HepG2 (cell line): Measurements from ENCODE around the gene RIMS3. TPM values are rescaled to one million over a fixed set of nuclear protein-coding genes. Genes with fewer than 3 reads are reported as not detected.

Source experiments
- CSRNP2 ChIP-seq: sonication (generic); formaldehyde crosslinking; conservative IDR thresholded peaks from 2 replicates; pipeline ENCODE4 v1.8.0; 2022; ENCODE audit warnings: low read depth, missing genetic modification reagents
- FOSL2 ChIP-seq: sonication (generic); formaldehyde crosslinking; IDR thresholded peaks from 2 replicates; pipeline ENCODE4 v1.4.0; 2020; ENCODE audit warnings: missing genetic modification reagents
- KIAA2018 ChIP-seq: sonication (generic); formaldehyde crosslinking; IDR thresholded peaks from 2 replicates; pipeline ENCODE4 v1.5.0; 2020; ENCODE audit warnings: mild to moderate bottlenecking, missing genetic modification reagents, borderline replicate concordance
- NFATC3 ChIP-seq: sonication (generic); formaldehyde crosslinking; IDR thresholded peaks from 2 replicates; pipeline ENCODE4 v1.5.1; 2020; ENCODE audit warnings: mild to moderate bottlenecking, missing genetic modification reagents
- NFE2 ChIP-seq: sonication (generic); formaldehyde crosslinking; IDR thresholded peaks from 2 replicates; pipeline ENCODE4 v1.4.0; 2020; ENCODE audit warnings: missing genetic modification reagents
- NFRKB ChIP-seq: fragments of 450-650 bp; IDR thresholded peaks from 2 replicates; pipeline ENCODE4 v1.6.1; 2017
- SMAD1 ChIP-seq: sonication (generic); formaldehyde crosslinking; IDR thresholded peaks from 2 replicates; pipeline ENCODE4 v1.4.0; 2020; ENCODE audit warnings: missing genetic modification reagents, low read depth, mild to moderate bottlenecking, borderline replicate concordance
- ZBTB14 ChIP-seq: sonication (generic); formaldehyde crosslinking; IDR thresholded peaks from 2 replicates; pipeline ENCODE4 v1.4.0; 2020; ENCODE audit warnings: missing genetic modification reagents
- ZNF513 ChIP-seq: sonication (generic); formaldehyde crosslinking; conservative IDR thresholded peaks from 2 replicates; pipeline ENCODE4 v1.5.0; 2020; ENCODE audit warnings: missing genetic modification reagents
- ZNF687 ChIP-seq: sonication (generic); formaldehyde crosslinking; IDR thresholded peaks from 2 replicates; pipeline ENCODE4 v1.5.1; 2020; ENCODE audit warnings: mild to moderate bottlenecking, missing genetic modification reagents, moderate library complexity
- polyA plus RNA-seq, 8 experiments: library from polyadenylated mRNA; depleted of rRNA in 3 of 8; stranded (reverse) in 7 of 8; unstranded in 1 of 8; fragments of >200 nt; fragmentation: Illumina TruSeq in 4 of 8; extraction: Trizol in 4 of 8; gene quantifications; 2 replicates each; pipeline versions ENCODE4 v1.2.1 to v1.2.3, GENCODE V29; 2011 to 2016; ENCODE audit warnings: low read depth in 4 of 8, missing spikeins in 1 of 8, mixed read lengths in 1 of 8; ENCODE audit not compliant: insufficient read depth in 1 of 8
- total RNA-seq, 5 experiments: library from RNA; depleted of rRNA; stranded (reverse); fragments of >200 nt; fragmentation: Illumina TruSeq; extraction: Trizol; gene quantifications; 2 replicates each; pipeline ENCODE4 v1.2.3, GENCODE V29; 2016; ENCODE audit warnings: low read depth in 1 of 5

Gene RIMS3
- total and polyA plus RNA-seq, 2 of the 13 experiments (the other 11 are each of a cell fraction or from before 2014, with no cell fraction given): 2.1 to 5.4 TPM

GRCh38 chr1:40630488-40631223, 34.8 kb downstream of the RIMS3 start (continued):
- no peak for TF ChIP-seq KIAA2018
- no peak for TF ChIP-seq NFE2 (CRISPR knock-in tag)
- TF ChIP-seq SMAD1: no peak
- peak; percentile 26; the same call in 1 of the 2 replicates for TF ChIP-seq ZNF687 (CRISPR knock-in tag)
- TF ChIP-seq ZBTB14 (CRISPR knock-in tag): no peak
- peak; percentile 46; the same call in 1 of the 2 replicates for TF ChIP-seq FOSL2 (CRISPR knock-in tag)
- TF ChIP-seq CSRNP2: no peak
- no peak for TF ChIP-seq NFRKB
- no peak for TF ChIP-seq ZNF513 (CRISPR knock-in tag)
- TF ChIP-seq NFATC3 (CRISPR knock-in tag): no peak
